AG04450 (cell line): ENCODE measurements around the gene C1orf52. TPM values are rescaled to one million over a fixed set of nuclear protein-coding genes. Genes with fewer than 3 reads are reported as not detected.

ENCODE experiments used
- CTCF ChIA-PET: fragments of 300-600, 350-600 bp; formaldehyde crosslinking; extraction: SDS; loops from one replicate; lab custom pipeline; 2022; ENCODE audit warnings: antibody characterized with exemption, inconsistent platforms; lab: Charles Lee
- POLR2A ChIA-PET: fragments of 350-600 bp; formaldehyde crosslinking; extraction: SDS; loops from one replicate; lab custom pipeline; 2021; ENCODE audit warnings: antibody characterized with exemption, inconsistent platforms; lab: Yijun Ruan, JAX
- DNase-seq: peaks from one replicate; pipeline ENCODE4 v3.0.0-alpha.2; 2011; ENCODE audit warnings: low read depth, low spot score
- H3K27ac ChIP-seq: one replicate; pipeline ENCODE4 v1.5.1; 2012; ENCODE audit warnings: low read depth, low read length, control low read depth
- H3K27me3 ChIP-seq: one replicate; pipeline ENCODE4 v1.6.0; 2012; ENCODE audit warnings: low read length; ENCODE audit not compliant: control insufficient read depth, insufficient read depth
- H3K4me3 ChIP-seq: 2 replicates; pipeline ENCODE4 v1.5.1; 2011; ENCODE audit warnings: mild to moderate bottlenecking, low read depth, low read length, control low read depth
- H3K9me3 ChIP-seq: 2 replicates; pipeline ENCODE4 v1.5.1; 2012; ENCODE audit warnings: low read length; ENCODE audit not compliant: control insufficient read depth, insufficient read depth
- CTCF ChIP-seq: IDR thresholded peaks from 2 replicates; pipeline ENCODE4 v1.5.1; 2011; ENCODE audit warnings: low read depth, low read length, control low read depth, inconsistent platforms
- polyA plus RNA-seq: library from polyadenylated mRNA; depleted of rRNA; stranded (reverse); fragments of >200 nt; gene quantifications from 2 replicates; pipeline ENCODE4 v1.2.3, GENCODE V29; 2011

The C1orf52 gene
- polyA plus RNA-seq, 1 experiment = 31.2 TPM

- DNase-seq = no peak
- Histone ChIP-seq H3K27me3 (no peaks in the 10 kb centered on the region), H3K9me3 (no peaks in the 10 kb centered on the region), H3K4me3 (no peak overlapping the region), H3K27ac (no peak overlapping the region)
- ChIA-PET CTCF (interaction anchor here (0.6 to 0.8 kb wide), 3 partner anchors 51 to 66 kb away, joined by 3 to 4 read pairs (median 3); partner anchors contain the start of gene C1orf52), POLR2A (interaction anchor here (0.6 kb wide), 1 partner anchor 18 kb away, joined by 3 read pairs; no protein-coding TSS in a partner anchor)
- TF ChIP-seq CTCF = no peak
Observed at GRCh38 chr1:85203573-85204171, 55.8 kb downstream of the C1orf52 start.

- no peak for TF ChIP-seq CTCF
- CTCF ChIA-PET = interaction anchor here (0.8 kb wide), 2 partner anchors 52 to 65 kb away, joined by 3 read pairs; no protein-coding TSS in a partner anchor
- H3K9me3 ChIP-seq = no peaks in the 10 kb centered on the region
- no peak overlapping the region for H3K27ac ChIP-seq
- no peak overlapping the region for H3K4me3 ChIP-seq
- H3K27me3 ChIP-seq = no peaks in the 10 kb centered on the region
- POLR2A ChIA-PET = no interaction called here
- DNase-seq = no peak
Observed at GRCh38 chr1:85202864-85203255, 56.6 kb downstream of the C1orf52 start.

GRCh38 chr1:85202092-85202863 is 57.2 kb downstream of the C1orf52 start:
- POLR2A ChIA-PET = interaction anchor here (0.6 to 1.0 kb wide), 2 partner anchors 23 to 36 kb away, joined by 3 read pairs; no protein-coding TSS in a partner anchor
- Histone ChIP-seq H3K9me3 (no peaks in the 10 kb centered on the region), H3K4me3 (peak overlapping the region; percentile 79), H3K27me3 (no peaks in the 10 kb centered on the region), H3K27ac (no peak overlapping the region)
- DNase-seq = no peak
- TF ChIP-seq CTCF = no peak
- CTCF ChIA-PET = interaction anchor here (0.8 kb wide), 2 partner anchors 53 to 57 kb away, joined by 4 to 5 read pairs; partner anchors contain the start of gene C1orf52

- POLR2A ChIA-PET = interaction anchor here (0.6 to 1.0 kb wide), 2 partner anchors 24 to 35 kb away, joined by 3 read pairs; no protein-coding TSS in a partner anchor
- H3K4me3 ChIP-seq = peak overlapping the region; percentile 79
- no peaks in the 10 kb centered on the region for H3K9me3 ChIP-seq
- DNase-seq = no peak
- CTCF ChIA-PET = interaction anchor here (0.8 kb wide), 2 partner anchors 54 to 58 kb away, joined by 4 to 5 read pairs; partner anchors contain the start of gene C1orf52
- peak overlapping the region; percentile 39 for H3K27ac ChIP-seq
- TF ChIP-seq CTCF = no peak
- no peaks in the 10 kb centered on the region for H3K27me3 ChIP-seq
Observed at GRCh38 chr1:85201340-85202091, 57.9 kb downstream of the C1orf52 start.
